ENCODE measurements around the gene ZYX. TPM values are rescaled to one million over a fixed set of nuclear protein-coding genes. Genes with fewer than 3 reads are reported as not detected.
A peak's percentile ranks its signal among the peaks of the same experiment; 100 is the strongest.

The ZYX gene
- total and polyA plus RNA-seq, 9 of the 15 experiments (the other 6 are each of a cell fraction or from before 2014, with no cell fraction given), result 1.8 to 130 (median 15.7) TPM

DNA sequence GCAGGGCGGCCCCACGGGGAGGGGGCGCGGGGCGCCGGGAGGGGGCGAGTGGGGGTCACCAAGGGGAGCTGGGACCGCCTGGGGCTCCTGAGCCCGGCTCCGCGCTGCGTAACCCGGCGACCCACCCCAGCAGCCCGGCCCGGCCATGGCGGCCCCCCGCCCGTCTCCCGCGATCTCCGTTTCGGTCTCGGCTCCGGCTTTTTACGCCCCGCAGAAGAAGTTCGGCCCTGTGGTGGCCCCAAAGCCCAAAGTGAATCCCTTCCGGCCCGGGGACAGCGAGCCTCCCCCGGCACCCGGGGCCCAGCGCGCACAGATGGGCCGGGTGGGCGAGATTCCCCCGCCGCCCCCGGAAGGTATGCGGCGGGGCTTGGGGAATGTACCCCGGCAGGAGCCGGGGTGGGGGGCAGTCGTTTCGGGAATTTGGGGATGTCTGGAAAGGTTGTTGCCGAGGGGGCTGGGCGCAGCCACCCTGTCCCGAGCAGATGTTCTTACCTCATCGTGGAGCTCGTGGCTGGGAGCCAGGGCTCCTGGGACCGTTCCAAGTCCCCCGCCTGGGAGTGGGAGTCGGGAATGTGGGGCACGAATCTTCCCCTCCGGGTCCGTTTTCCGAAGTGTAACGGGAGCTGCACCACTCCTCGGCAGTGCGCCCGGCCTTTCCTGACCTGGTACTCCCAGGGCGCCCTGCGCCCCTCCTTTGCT is 431 bp downstream of the ZYX start (continued):
- TF ChIP-seq, protein P1, sequence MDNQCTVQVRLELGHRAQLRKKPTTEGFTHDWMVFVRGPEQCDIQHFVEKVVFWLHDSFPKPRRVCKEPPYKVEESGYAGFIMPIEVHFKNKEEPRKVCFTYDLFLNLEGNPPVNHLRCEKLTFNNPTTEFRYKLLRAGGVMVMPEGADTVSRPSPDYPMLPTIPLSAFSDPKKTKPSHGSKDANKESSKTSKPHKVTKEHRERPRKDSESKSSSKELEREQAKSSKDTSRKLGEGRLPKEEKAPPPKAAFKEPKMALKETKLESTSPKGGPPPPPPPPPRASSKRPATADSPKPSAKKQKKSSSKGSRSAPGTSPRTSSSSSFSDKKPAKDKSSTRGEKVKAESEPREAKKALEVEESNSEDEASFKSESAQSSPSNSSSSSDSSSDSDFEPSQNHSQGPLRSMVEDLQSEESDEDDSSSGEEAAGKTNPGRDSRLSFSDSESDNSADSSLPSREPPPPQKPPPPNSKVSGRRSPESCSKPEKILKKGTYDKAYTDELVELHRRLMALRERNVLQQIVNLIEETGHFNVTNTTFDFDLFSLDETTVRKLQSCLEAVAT (IDR thresholded peaks at IDR 0.05), result 0 out of 4 replicates have a peak, but pooled peaks of 1 of the 2 experiments have one; percentile 21
- TF ChIP-seq, protein P2, sequence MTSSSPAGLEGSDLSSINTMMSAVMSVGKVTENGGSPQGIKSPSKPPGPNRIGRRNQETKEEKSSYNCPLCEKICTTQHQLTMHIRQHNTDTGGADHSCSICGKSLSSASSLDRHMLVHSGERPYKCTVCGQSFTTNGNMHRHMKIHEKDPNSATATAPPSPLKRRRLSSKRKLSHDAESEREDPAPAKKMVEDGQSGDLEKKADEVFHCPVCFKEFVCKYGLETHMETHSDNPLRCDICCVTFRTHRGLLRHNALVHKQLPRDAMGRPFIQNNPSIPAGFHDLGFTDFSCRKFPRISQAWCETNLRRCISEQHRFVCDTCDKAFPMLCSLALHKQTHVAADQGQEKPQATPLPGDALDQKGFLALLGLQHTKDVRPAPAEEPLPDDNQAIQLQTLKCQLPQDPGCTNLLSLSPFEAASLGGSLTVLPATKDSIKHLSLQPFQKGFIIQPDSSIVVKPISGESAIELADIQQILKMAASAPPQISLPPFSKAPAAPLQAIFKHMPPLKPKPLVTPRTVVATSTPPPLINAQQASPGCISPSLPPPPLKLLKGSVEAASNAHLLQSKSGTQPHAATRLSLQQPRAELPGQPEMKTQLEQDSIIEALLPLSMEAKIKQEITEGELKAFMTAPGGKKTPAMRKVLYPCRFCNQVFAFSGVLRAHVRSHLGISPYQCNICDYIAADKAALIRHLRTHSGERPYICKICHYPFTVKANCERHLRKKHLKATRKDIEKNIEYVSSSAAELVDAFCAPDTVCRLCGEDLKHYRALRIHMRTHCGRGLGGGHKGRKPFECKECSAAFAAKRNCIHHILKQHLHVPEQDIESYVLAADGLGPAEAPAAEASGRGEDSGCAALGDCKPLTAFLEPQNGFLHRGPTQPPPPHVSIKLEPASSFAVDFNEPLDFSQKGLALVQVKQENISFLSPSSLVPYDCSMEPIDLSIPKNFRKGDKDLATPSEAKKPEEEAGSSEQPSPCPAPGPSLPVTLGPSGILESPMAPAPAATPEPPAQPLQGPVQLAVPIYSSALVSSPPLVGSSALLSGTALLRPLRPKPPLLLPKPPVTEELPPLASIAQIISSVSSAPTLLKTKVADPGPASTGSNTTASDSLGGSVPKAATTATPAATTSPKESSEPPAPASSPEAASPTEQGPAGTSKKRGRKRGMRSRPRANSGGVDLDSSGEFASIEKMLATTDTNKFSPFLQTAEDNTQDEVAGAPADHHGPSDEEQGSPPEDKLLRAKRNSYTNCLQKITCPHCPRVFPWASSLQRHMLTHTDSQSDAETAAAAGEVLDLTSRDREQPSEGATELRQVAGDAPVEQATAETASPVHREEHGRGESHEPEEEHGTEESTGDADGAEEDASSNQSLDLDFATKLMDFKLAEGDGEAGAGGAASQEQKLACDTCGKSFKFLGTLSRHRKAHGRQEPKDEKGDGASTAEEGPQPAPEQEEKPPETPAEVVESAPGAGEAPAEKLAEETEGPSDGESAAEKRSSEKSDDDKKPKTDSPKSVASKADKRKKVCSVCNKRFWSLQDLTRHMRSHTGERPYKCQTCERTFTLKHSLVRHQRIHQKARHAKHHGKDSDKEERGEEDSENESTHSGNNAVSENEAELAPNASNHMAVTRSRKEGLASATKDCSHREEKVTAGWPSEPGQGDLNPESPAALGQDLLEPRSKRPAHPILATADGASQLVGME (CRISPR knock-in tag; IDR thresholded peaks at IDR 0.05), result no peak
- TF ChIP-seq, protein P3, sequence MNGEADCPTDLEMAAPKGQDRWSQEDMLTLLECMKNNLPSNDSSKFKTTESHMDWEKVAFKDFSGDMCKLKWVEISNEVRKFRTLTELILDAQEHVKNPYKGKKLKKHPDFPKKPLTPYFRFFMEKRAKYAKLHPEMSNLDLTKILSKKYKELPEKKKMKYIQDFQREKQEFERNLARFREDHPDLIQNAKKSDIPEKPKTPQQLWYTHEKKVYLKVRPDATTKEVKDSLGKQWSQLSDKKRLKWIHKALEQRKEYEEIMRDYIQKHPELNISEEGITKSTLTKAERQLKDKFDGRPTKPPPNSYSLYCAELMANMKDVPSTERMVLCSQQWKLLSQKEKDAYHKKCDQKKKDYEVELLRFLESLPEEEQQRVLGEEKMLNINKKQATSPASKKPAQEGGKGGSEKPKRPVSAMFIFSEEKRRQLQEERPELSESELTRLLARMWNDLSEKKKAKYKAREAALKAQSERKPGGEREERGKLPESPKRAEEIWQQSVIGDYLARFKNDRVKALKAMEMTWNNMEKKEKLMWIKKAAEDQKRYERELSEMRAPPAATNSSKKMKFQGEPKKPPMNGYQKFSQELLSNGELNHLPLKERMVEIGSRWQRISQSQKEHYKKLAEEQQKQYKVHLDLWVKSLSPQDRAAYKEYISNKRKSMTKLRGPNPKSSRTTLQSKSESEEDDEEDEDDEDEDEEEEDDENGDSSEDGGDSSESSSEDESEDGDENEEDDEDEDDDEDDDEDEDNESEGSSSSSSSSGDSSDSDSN (IDR thresholded peaks at IDR 0.05; ENCODE audit: borderline replicate concordance in 1 of 2, low read depth in 2 of 2, low read length in 2 of 2), result peak in 1 of 2 experiments; percentile 6; a peak in 1 of 4 replicates
- TF ChIP-seq RCOR1 (IDR thresholded peaks at IDR 0.05; ENCODE audit: borderline replicate concordance in 1 of 2, low read depth in 2 of 2, low read length in 2 of 2), result no peak
- TF ChIP-seq MTA3 (IDR thresholded peaks at IDR 0.05; ENCODE audit: borderline replicate concordance), result 0 out of 2 replicates have a peak, but pooled peaks have one; percentile 17
- TF ChIP-seq GABPA (tag; conservative IDR thresholded peaks at IDR 0.05; ENCODE audit: low read depth), result no peak; the same call in 1 of the 2 replicates
- no peak for TF ChIP-seq SNIP1 (IDR thresholded peaks at IDR 0.05; ENCODE audit: low read depth)
- TF ChIP-seq GTF2E2 (tag; IDR thresholded peaks at IDR 0.05), result peak; percentile 93
- no peak for TF ChIP-seq RHOXF2B (CRISPR knock-in tag; conservative IDR thresholded peaks at IDR 0.05)
- TF ChIP-seq, protein P4, sequence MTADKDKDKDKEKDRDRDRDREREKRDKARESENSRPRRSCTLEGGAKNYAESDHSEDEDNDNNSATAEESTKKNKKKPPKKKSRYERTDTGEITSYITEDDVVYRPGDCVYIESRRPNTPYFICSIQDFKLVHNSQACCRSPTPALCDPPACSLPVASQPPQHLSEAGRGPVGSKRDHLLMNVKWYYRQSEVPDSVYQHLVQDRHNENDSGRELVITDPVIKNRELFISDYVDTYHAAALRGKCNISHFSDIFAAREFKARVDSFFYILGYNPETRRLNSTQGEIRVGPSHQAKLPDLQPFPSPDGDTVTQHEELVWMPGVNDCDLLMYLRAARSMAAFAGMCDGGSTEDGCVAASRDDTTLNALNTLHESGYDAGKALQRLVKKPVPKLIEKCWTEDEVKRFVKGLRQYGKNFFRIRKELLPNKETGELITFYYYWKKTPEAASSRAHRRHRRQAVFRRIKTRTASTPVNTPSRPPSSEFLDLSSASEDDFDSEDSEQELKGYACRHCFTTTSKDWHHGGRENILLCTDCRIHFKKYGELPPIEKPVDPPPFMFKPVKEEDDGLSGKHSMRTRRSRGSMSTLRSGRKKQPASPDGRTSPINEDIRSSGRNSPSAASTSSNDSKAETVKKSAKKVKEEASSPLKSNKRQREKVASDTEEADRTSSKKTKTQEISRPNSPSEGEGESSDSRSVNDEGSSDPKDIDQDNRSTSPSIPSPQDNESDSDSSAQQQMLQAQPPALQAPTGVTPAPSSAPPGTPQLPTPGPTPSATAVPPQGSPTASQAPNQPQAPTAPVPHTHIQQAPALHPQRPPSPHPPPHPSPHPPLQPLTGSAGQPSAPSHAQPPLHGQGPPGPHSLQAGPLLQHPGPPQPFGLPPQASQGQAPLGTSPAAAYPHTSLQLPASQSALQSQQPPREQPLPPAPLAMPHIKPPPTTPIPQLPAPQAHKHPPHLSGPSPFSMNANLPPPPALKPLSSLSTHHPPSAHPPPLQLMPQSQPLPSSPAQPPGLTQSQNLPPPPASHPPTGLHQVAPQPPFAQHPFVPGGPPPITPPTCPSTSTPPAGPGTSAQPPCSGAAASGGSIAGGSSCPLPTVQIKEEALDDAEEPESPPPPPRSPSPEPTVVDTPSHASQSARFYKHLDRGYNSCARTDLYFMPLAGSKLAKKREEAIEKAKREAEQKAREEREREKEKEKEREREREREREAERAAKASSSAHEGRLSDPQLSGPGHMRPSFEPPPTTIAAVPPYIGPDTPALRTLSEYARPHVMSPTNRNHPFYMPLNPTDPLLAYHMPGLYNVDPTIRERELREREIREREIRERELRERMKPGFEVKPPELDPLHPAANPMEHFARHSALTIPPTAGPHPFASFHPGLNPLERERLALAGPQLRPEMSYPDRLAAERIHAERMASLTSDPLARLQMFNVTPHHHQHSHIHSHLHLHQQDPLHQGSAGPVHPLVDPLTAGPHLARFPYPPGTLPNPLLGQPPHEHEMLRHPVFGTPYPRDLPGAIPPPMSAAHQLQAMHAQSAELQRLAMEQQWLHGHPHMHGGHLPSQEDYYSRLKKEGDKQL (CRISPR knock-in tag; IDR thresholded peaks at IDR 0.05; ENCODE audit: borderline replicate concordance), result no peak
- no peak for TF ChIP-seq ZNF274 (IDR thresholded peaks at IDR 0.05; ENCODE audit: borderline replicate concordance, low read depth, low read length)

Data from K562 (cell line).